ENCODE measurements around the gene UGT3A1. TPM values are rescaled to one million over a fixed set of nuclear protein-coding genes. Genes with fewer than 3 reads are reported as not detected.
"Not testable (repeated sequence)": the region's sequence is repeated elsewhere in the genome, so short reads cannot be mapped to it uniquely, and the experiment has no call there.

The UGT3A1 gene
- total RNA-seq (1 to 10 TPM; 4.3 to 7.5 TPM), polyA plus RNA-seq (ENCODE audit: insufficient read depth, low read depth, low replicate concordance) (12.4 TPM)
- long read RNA-seq, donor 1, result 0 reads
- long read RNA-seq, donor 2, result 0 reads

- peak within 1 kb of the TSS; percentile 9 to 34 for H3K4me3 ChIP-seq
- H3K27ac ChIP-seq, result no peak within 1 kb of the TSS
- no peak for TF ChIP-seq POLR2A (IDR thresholded peaks at IDR 0.05)
- TF ChIP-seq CTCF (IDR thresholded peaks at IDR 0.05), result no peak
- H3K4me1 ChIP-seq, result no peaks in the 10 kb centered on the region
- no peaks in the 10 kb centered on the region for H3K36me3 ChIP-seq (ENCODE audit: low read depth, missing control alignments)
- H3K27me3 ChIP-seq, result no peaks in the 10 kb centered on the region
- intact Hi-C loops (cut with DNase I; ENCODE audit: low total_unique reads), result no loop called here
- 4 to 6% methylated on average over 19 to 25 of the region's 25 CpGs for WGBS, 2 donors
- DNase-seq, result no peak
- H3K9me3 ChIP-seq, result no peaks in the 10 kb centered on the region
These were observed at the start of gene UGT3A1 for GRCh38 chr5:35990941-35991611. Gene UGT3A1, minus strand, starts transcription at chr5:35991390. Its CDS starts 150 bp downstream, at chr5:35991240.

- WGBS, 2 donors, result 81 to 91% methylated on average over 4 to 13 of the region's 13 CpGs
- Histone ChIP-seq H3K36me3 (ENCODE audit: low read depth, missing control alignments) (no peaks in the 10 kb centered on the region), H3K27ac (no peak overlapping the region), H3K27me3 (no peaks in the 10 kb centered on the region), H3K9me3 (no peaks in the 10 kb centered on the region), H3K4me1 (no peaks in the 10 kb centered on the region), H3K4me3 (no peak overlapping the region)
- intact Hi-C loops (cut with DNase I; ENCODE audit: low total_unique reads), result no loop called here
- no peak for TF ChIP-seq CTCF (IDR thresholded peaks at IDR 0.05)
- TF ChIP-seq POLR2A (IDR thresholded peaks at IDR 0.05), result no peak
- DNase-seq, result no peak
These were observed 44.5 kb upstream of the UGT3A1 start for GRCh38 chr5:36035696-36036095.

GRCh38 chr5:36034536-36035134 lies 43.4 kb upstream of the UGT3A1 start:
- DNase-seq; H3K9me3 ChIP-seq; intact Hi-C loops (cut with DNase I; ENCODE audit: low total_unique reads); H3K4me3 ChIP-seq; H3K36me3 ChIP-seq (ENCODE audit: low read depth, missing control alignments); H3K27me3 ChIP-seq; H3K4me1 ChIP-seq; H3K27ac ChIP-seq: not testable (repeated sequence)
- whole genome bisulfite sequencing, 2 donors, result 46 to 65% methylated on average over 3 of the region's 3 CpGs

- intact Hi-C loops (cut with DNase I; ENCODE audit: low total_unique reads), result no loop called here
- Histone ChIP-seq H3K36me3 (ENCODE audit: low read depth, missing control alignments) (no peaks in the 10 kb centered on the region), H3K4me1 (no peaks in the 10 kb centered on the region), H3K27ac (no peak overlapping the region), H3K4me3 (no peak overlapping the region), H3K9me3 (no peaks in the 10 kb centered on the region), H3K27me3 (no peaks in the 10 kb centered on the region)
- TF ChIP-seq CTCF (IDR thresholded peaks at IDR 0.05) (no peak), POLR2A (IDR thresholded peaks at IDR 0.05) (no peak)
- no peak for DNase-seq
- 79 to 83% methylated on average over 1 of the region's 1 CpG for WGBS, 2 donors
These were observed 42.3 kb upstream of the UGT3A1 start for GRCh38 chr5:36033486-36033885.

- no peak overlapping the region for H3K27ac ChIP-seq
- TF ChIP-seq CTCF (IDR thresholded peaks at IDR 0.05), result no peak
- no peak for TF ChIP-seq POLR2A (IDR thresholded peaks at IDR 0.05)
- intact Hi-C loops (cut with DNase I; ENCODE audit: low total_unique reads), result no loop called here
- no peaks in the 10 kb centered on the region for H3K9me3 ChIP-seq
- H3K27me3 ChIP-seq, result no peaks in the 10 kb centered on the region
- no peaks in the 10 kb centered on the region for H3K36me3 ChIP-seq (ENCODE audit: low read depth, missing control alignments)
- no peak overlapping the region for H3K4me3 ChIP-seq
- no peak for DNase-seq
- no peaks in the 10 kb centered on the region for H3K4me1 ChIP-seq
These were observed 41.9 kb upstream of the UGT3A1 start for GRCh38 chr5:36033047-36033446.
